ENCODE data around the gene TTR. TPM values are rescaled to one million over a fixed set of nuclear protein-coding genes. Genes with fewer than 3 reads are reported as not detected.

Gene TTR
- total RNA-seq, 1 donor: not detected

GRCh38 chr18:31631526-31631925, 39.8 kb downstream of the TTR start:
- TF ChIP-seq CTCF (IDR thresholded peaks at IDR 0.05; ENCODE audit: insufficient read depth, low read depth, low read length): no peak
- H3K4me3 ChIP-seq (ENCODE audit: low read depth, low read length): no peak overlapping the region

GRCh38 chr18:31632356-31632755, 40.7 kb downstream of the TTR start:
- H3K4me3 ChIP-seq (ENCODE audit: low read depth, low read length): no peak overlapping the region
- TF ChIP-seq CTCF (IDR thresholded peaks at IDR 0.05; ENCODE audit: insufficient read depth, low read depth, low read length): no peak
- no peak for DNase-seq (ENCODE audit: low read depth)

More at GRCh38 chr18:31631526-31631925, 39.8 kb downstream of the TTR start:
- no peak for DNase-seq (ENCODE audit: low read depth)

- TF ChIP-seq CTCF (IDR thresholded peaks at IDR 0.05; ENCODE audit: insufficient read depth, low read depth, low read length): no peak
- H3K4me3 ChIP-seq (ENCODE audit: low read depth, low read length): no peak overlapping the region
- DNase-seq (ENCODE audit: low read depth): no peak
Measured at GRCh38 chr18:31633392-31634330, 42.0 kb downstream of the TTR start.

- no peak overlapping the region for H3K4me3 ChIP-seq (ENCODE audit: low read depth, low read length)
- no peak for TF ChIP-seq CTCF (IDR thresholded peaks at IDR 0.05; ENCODE audit: insufficient read depth, low read depth, low read length)
- DNase-seq (ENCODE audit: low read depth): no peak
Measured at GRCh38 chr18:31634331-31634713, 42.6 kb downstream of the TTR start.

- no peak for TF ChIP-seq CTCF (IDR thresholded peaks at IDR 0.05; ENCODE audit: insufficient read depth, low read depth, low read length)
- no peak for DNase-seq (ENCODE audit: low read depth)
- H3K4me3 ChIP-seq (ENCODE audit: low read depth, low read length): no peak overlapping the region
Measured at GRCh38 chr18:31636387-31636786, 44.7 kb downstream of the TTR start.

- TF ChIP-seq CTCF (IDR thresholded peaks at IDR 0.05; ENCODE audit: insufficient read depth, low read depth, low read length): no peak
- no peak for DNase-seq (ENCODE audit: low read depth)
- no peak overlapping the region for H3K4me3 ChIP-seq (ENCODE audit: low read depth, low read length)
Measured at GRCh38 chr18:31637445-31637844, 45.8 kb downstream of the TTR start.
